Rectal smooth muscle tissue (tissue), 1 donor: ENCODE data around the gene FCRLA.
"Not testable (repeated sequence)": the region's sequence is repeated elsewhere in the genome, so short reads cannot be mapped to it uniquely, and the experiment has no call there.

ENCODE experiments used
- H3K27ac ChIP-seq: one replicate; pipeline ENCODE4 v1.7.0; 2013; ENCODE audit warnings: low read depth, low read length, inconsistent platforms
- H3K27me3 ChIP-seq: one replicate; pipeline ENCODE4 v1.7.0; 2013; ENCODE audit warnings: low read length; ENCODE audit not compliant: control insufficient read depth, insufficient read depth
- H3K36me3 ChIP-seq: one replicate; pipeline ENCODE4 v1.7.0; 2013; ENCODE audit warnings: low read length; ENCODE audit not compliant: control insufficient read depth, insufficient read depth
- H3K4me1 ChIP-seq: one replicate; pipeline ENCODE4 v1.7.0; 2013; ENCODE audit warnings: low read length; ENCODE audit not compliant: control insufficient read depth, insufficient read depth
- H3K4me3 ChIP-seq: one replicate; pipeline ENCODE4 v1.7.0; 2013; ENCODE audit warnings: low read length
- H3K9ac ChIP-seq: one replicate; pipeline ENCODE4 v1.7.0; 2013; ENCODE audit warnings: low read length

Gene FCRLA

DNA sequence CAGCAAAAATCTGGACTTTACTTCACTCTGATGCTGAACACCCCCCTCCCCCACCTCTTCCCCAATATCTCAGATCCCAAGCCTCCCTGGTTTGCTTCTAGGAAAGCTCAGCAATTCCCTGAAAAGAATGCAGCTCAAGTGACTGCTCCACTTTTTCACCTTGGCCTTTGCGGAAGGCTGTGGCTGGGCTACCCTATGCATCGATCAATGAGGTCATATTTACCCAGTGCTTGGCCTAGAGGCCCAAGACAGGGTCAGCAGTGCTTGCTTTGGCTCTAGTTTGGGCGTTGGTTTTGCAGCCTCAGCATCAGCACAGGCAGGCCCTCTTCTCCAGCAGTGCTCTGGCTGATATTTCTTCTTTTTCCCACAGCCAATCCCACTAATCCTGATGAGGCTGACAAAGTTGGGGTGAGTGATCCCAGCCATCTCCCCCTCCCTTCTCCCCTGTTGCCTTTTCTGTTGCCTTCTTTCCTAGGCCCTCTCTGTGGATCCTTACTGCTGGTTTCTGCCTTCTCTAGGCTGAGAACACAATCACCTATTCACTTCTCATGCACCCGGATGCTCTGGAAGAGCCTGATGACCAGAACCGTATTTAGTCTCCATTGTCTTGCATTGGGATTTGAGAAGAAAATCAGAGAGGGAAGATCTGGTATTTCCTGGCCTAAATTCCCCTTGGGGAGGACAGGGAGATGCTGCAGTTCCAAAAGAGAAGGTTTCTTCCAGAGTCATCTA lies 29.9 kb upstream of the FCRLA start:
- no peaks in the 10 kb centered on the region for H3K27me3 ChIP-seq
- no peak overlapping the region for H3K4me3 ChIP-seq
- no peak overlapping the region for H3K27ac ChIP-seq
- no peaks in the 10 kb centered on the region for H3K36me3 ChIP-seq
- no peaks in the 10 kb centered on the region for H3K4me1 ChIP-seq
- H3K9ac ChIP-seq = no peak overlapping the region

DNA sequence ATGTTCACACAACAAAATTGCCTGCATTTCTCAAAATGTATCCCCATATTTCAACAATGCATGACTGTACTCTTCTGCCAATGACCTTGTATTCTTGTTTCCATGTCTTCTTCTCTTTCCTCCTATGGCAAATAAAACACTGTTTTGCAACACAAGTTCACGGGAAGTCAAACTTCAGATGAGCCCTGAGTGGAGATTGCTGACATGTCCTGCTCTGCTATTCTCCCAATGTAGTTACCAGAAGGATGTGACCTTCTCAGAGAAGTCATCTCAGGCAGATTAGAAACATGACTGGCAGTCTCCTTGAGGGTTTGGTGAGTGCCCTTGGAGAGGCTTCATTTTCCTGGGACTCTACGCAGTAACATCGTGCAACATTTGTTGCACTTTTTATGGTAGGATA lies 28.5 kb upstream of the FCRLA start:
- no peak overlapping the region for H3K9ac ChIP-seq
- no peak overlapping the region for H3K4me3 ChIP-seq
- H3K36me3 ChIP-seq = no peaks in the 10 kb centered on the region
- H3K27ac ChIP-seq = no peak overlapping the region
- H3K27me3 ChIP-seq = no peaks in the 10 kb centered on the region
- no peaks in the 10 kb centered on the region for H3K4me1 ChIP-seq

DNA sequence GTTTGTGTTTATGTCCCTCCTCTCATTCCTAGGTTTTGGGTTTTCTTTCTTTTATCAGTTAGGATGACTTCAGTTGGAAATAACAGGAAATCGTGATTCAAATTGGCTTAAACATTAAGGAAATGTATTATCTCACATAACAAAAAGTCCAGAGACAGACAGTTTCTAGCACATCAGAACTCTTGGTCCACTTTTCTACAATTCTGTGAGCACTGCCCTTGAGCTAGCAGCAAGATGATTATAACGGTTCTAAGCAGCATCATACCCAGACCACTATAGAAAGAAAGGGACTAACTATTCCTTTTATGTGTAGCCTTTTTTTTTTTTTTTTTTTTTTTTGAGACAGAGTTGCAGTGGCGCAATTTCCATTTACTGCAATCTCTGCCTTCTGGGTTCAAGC lies 25.1 kb upstream of the FCRLA start:
- no peak overlapping the region for H3K9ac ChIP-seq
- H3K4me1 ChIP-seq = no peaks in the 10 kb centered on the region
- H3K27ac ChIP-seq = no peak overlapping the region
- no peak overlapping the region for H3K4me3 ChIP-seq
- no peaks in the 10 kb centered on the region for H3K27me3 ChIP-seq
- no peaks in the 10 kb centered on the region for H3K36me3 ChIP-seq

DNA sequence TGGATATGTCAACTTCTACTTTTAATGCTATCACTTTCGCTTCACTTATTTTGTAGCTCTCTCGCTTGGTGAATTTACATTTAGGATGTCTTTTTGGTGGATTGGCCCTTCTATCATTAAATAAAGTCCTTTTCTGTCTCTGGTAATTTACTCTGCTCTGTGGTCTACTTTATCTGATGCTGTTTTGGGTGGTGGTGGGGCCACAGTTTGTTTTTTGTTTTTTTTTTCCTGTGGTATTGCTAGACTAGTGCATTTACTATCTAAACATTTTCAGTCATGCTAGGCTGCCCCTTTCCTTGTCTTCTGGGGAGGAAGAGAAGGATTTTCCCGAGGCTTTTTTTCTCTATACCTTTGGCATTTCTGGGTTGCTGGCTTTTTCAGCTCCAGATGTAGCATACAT lies 18.1 kb upstream of the FCRLA start:
- no peak overlapping the region for H3K4me3 ChIP-seq
- H3K9ac ChIP-seq = no peak overlapping the region
- no peaks in the 10 kb centered on the region for H3K27me3 ChIP-seq
- no peaks in the 10 kb centered on the region for H3K4me1 ChIP-seq
- H3K27ac ChIP-seq = no peak overlapping the region
- no peaks in the 10 kb centered on the region for H3K36me3 ChIP-seq

DNA sequence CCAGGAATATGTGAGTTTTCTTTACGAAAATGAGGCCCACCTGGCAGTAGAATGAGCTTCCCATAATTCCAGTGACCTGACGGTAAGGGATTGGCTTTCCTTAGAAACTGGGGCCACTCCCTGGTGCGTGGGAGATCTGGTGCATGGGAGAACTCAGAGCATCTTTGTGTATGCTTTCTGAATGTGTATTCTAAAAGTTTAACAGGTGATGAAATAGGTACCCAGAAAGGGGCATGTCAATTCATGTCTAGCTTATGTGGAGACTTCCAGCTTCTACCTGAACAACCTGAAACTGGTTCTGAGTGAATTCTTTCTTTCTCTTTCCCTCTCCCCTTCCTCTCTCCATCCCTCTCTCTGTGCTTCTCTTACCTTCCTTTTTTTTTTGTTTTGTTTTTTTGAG lies 15.2 kb upstream of the FCRLA start:
- Histone ChIP-seq H3K4me1 (no peaks in the 10 kb centered on the region), H3K4me3 (no peak overlapping the region), H3K36me3 (no peaks in the 10 kb centered on the region), H3K27me3 (no peaks in the 10 kb centered on the region), H3K27ac (no peak overlapping the region), H3K9ac (no peak overlapping the region)

DNA sequence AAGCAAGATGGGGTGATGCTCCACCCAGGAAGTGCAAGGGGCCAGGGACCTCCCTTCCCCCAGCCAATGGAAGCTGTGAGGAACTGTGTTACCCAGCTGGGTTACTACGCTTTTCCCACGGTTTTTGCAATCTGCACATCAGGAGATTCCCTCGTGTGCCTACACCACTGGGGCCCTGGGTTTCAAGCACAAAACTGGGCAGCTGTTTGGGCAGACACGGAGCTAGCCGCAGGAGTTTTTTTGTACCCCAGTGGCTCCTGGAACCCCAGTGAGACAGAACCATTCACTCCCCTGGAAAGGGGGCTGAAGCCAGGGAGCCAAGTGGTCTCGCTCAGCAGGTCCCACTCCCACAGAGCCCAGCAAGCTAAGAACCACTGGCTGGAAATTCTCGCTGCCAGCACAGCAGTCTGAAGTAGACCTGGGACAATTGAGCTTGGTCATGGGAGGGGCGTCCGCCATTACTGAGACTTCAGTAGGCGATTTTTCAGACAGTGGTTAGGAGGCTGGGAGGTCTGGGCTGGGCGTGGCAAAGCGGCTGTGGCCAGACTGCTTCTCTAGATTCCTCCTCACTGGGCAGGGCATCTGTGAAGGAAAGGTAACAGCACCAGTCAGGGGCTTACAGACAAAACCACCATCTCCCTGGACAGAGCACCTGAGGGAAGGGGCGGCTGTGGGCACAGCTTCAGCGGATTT lies 13.9 kb upstream of the FCRLA start:
- H3K27me3 ChIP-seq, H3K4me3 ChIP-seq, H3K27ac ChIP-seq, H3K36me3 ChIP-seq, H3K4me1 ChIP-seq, H3K9ac ChIP-seq: not testable (repeated sequence)

DNA sequence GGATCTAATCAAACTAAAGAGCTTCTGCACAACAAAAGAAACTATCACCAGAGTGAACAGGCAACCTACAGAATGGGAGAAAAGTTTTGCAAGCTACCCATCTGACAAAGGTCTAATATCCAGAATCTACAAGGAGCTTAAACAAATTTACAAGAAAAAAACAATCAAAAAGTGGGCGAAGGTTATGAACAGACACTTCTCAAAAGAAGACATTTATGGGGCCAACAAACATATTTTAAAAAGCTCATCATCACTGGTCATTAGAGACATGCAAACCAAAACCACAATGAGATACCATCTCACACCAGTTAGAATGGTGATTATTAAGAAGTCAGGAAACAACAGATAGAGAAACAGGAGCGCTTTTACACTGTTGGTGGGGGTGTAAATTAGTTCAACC lies 8.7 kb upstream of the FCRLA start:
- not testable (repeated sequence) for H3K27ac ChIP-seq, H3K9ac ChIP-seq, H3K36me3 ChIP-seq, H3K4me1 ChIP-seq, H3K4me3 ChIP-seq, H3K27me3 ChIP-seq

DNA sequence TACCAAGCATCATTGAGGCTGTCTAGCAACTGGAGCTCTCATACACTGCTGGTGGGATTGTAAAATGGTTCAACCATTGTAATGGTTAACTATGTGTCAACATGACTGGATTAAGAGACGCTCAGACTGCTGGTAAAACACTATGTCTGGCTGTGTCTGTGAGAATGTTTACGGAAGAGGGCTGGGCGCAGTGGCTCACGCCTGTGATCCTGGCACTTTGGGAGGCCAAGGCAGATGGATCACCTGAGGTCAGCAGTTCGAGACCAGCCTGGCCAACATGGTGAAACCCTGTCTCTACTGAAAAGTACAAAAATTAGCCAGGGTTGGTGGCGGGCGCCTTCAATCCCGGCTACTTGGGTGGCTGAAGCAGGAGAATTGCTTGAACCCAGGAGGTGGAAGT lies 4.8 kb upstream of the FCRLA start:
- no peak overlapping the region for H3K27ac ChIP-seq
- no peaks in the 10 kb centered on the region for H3K27me3 ChIP-seq
- no peaks in the 10 kb centered on the region for H3K36me3 ChIP-seq
- no peak overlapping the region for H3K4me3 ChIP-seq
- no peaks in the 10 kb centered on the region for H3K4me1 ChIP-seq
- H3K9ac ChIP-seq = no peak overlapping the region

DNA sequence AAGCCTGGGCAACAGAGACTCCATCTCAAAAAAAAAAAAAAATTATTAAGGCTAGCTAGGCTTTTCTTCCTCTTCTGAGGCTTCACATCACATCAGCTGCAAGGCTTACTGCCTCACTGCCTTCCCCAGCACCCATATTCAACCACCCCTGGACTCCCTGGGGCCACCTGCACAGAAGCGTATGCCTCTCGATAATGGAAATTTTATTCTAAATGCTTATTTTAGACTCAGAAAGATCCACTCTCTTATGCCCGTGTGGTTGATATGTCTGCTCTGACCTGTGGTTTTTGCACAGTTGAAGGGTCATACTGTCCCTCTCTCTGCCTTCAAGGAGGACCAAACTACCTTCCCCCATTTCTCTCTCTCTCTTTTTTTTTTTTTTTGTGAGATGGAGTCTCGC lies 1.5 kb upstream of the FCRLA start:
- H3K9ac ChIP-seq = no peak overlapping the region
- H3K4me3 ChIP-seq = no peak overlapping the region
- H3K27me3 ChIP-seq = no peaks in the 10 kb centered on the region
- H3K4me1 ChIP-seq = no peaks in the 10 kb centered on the region
- no peaks in the 10 kb centered on the region for H3K36me3 ChIP-seq
- no peak overlapping the region for H3K27ac ChIP-seq

DNA sequence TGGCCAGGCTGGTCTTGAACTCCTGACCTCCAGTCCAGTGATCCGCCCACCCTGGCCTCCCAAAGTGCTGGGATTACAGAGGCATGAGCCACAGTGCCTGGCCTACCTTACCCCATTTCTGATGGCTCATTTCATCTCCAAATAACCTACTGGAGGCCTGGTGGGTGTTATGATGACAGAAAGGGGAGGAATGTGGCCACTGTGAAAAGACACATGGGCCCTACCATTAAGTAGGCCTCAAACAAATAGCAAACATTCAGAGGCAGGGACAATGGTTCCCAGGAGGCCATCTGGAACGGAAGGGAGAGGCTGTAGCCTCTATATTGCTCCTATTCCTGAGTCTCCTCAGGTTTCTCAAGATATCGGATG lies 932 bp upstream of the FCRLA start:
- Histone ChIP-seq H3K36me3 (no peaks in the 10 kb centered on the region), H3K9ac (no peak overlapping the region), H3K4me3 (no peak overlapping the region), H3K27me3 (no peaks in the 10 kb centered on the region), H3K4me1 (no peaks in the 10 kb centered on the region), H3K27ac (no peak overlapping the region)

DNA sequence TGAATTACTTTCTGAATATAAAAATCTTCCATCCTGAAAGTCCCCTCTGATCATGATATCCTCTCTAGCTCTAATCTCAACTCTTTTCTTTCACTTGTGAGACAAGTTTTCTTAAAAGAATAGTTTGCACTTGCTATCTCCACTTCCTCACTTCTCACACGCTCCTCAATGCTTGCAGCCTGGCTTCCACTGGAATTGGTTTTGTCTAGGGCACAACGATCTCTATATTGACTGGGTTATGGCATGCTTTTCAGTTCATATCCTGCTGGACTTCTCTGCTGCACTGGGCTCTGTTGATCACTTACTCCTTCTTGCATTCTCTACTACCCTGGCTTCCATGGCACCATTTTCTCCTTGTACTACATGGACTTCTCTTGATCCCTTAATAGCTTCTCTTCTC lies 474 bp downstream of the FCRLA start:
- Histone ChIP-seq H3K36me3 (no peaks in the 10 kb centered on the region), H3K4me3 (no peak overlapping the region), H3K4me1 (no peaks in the 10 kb centered on the region), H3K27ac (no peak overlapping the region), H3K27me3 (no peaks in the 10 kb centered on the region), H3K9ac (no peak overlapping the region)

DNA sequence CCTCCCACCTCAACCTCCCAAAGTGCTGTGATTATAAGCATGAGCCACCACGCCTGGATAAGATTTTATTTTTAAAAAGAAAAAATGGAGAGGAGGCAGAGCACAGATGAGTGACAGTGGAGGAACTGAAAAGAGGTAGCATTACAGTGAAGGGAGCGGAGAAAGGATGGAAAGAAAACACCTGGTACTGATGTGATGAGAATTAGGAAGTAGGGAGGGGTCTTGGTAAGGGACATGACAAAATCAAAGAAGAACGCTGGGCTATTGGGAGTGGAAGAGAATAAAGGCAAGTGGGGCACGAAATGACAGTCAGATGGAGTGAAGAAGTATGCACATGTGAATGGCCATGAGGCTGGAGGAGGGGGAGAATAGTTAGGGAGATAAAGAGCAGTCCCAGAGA lies 2.3 kb downstream of the FCRLA start:
- no peak overlapping the region for H3K9ac ChIP-seq
- no peaks in the 10 kb centered on the region for H3K36me3 ChIP-seq
- no peaks in the 10 kb centered on the region for H3K27me3 ChIP-seq
- no peak overlapping the region for H3K4me3 ChIP-seq
- H3K4me1 ChIP-seq = no peaks in the 10 kb centered on the region
- no peak overlapping the region for H3K27ac ChIP-seq

DNA sequence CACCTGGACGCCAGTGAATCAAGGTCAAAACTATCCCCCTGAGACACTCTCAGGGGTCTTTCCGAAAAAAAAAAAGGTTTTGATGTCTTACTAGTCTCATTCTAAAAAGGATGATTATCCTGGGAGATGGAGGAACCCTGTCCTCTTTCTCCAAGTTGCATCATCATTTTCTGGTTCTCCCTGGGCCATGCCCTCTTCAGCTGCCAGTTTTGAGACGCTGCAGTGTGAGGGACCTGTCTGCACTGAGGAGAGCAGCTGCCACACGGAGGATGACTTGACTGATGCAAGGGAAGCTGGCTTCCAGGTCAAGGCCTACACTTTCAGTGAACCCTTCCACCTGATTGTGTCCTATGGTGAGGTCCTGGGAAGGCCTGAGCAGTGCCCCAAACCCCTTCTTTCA lies 3.5 kb downstream of the FCRLA start:
- Histone ChIP-seq H3K36me3 (no peaks in the 10 kb centered on the region), H3K4me1 (no peaks in the 10 kb centered on the region), H3K4me3 (no peak overlapping the region), H3K27ac (no peak overlapping the region), H3K9ac (no peak overlapping the region), H3K27me3 (no peaks in the 10 kb centered on the region)
